ENCODE measurements around the gene HOXD11.

Gene HOXD11

GRCh38 chr2:176114120-176114929 is 7.2 kb downstream of the HOXD11 start:
- TF ChIP-seq CTCF (IDR thresholded peaks at IDR 0.05) = no peak

GRCh38 chr2:176114930-176115625 is 8.0 kb downstream of the HOXD11 start:
- Histone ChIP-seq H3K27ac (no peak overlapping the region), H3K4me3 (no peak overlapping the region)
- no peak for TF ChIP-seq CTCF (IDR thresholded peaks at IDR 0.05)
- no peak for DNase-seq (ENCODE audit: low spot score)

More at GRCh38 chr2:176114120-176114929, 7.2 kb downstream of the HOXD11 start:
- H3K4me3 ChIP-seq = no peak overlapping the region
- DNase-seq (ENCODE audit: low spot score) = no peak
- no peak overlapping the region for H3K27ac ChIP-seq

- TF ChIP-seq CTCF (IDR thresholded peaks at IDR 0.05) = no peak
- Histone ChIP-seq H3K27ac (no peak within 1 kb of the TSS), H3K4me3 (no peak within 1 kb of the TSS)
- no peak for DNase-seq (ENCODE audit: low spot score)
Observed at GRCh38 chr2:176115883-176116813, 9.1 kb downstream of the HOXD11 start, which contains the start of gene HOXD10. TSS of gene HOXD10 (plus strand) at chr2:176116778. CDS start at chr2:176116834, 56 bp downstream.

- no peak overlapping the region for H3K27ac ChIP-seq
- TF ChIP-seq CTCF (IDR thresholded peaks at IDR 0.05) = no peak
- no peak overlapping the region for H3K4me3 ChIP-seq
- DNase-seq (ENCODE audit: low spot score) = no peak
Observed at GRCh38 chr2:176117162-176117822, 10.2 kb downstream of the HOXD11 start.

GRCh38 chr2:176117823-176118371 is 10.8 kb downstream of the HOXD11 start:
- no peak overlapping the region for H3K27ac ChIP-seq
- DNase-seq (ENCODE audit: low spot score) = no peak
- no peak for TF ChIP-seq CTCF (IDR thresholded peaks at IDR 0.05)
- no peak overlapping the region for H3K4me3 ChIP-seq

Data from coronary artery (tissue), 2 donors.